Stimulated activated CD4-positive, alpha-beta T cell treated with anti-CD3 and anti-CD28 coated beads, Interleukin-15, amount 100 ng/mL, for 48 hours (primary cell): ENCODE data around the gene LRRC40.
A peak's percentile ranks its signal among the peaks of the same experiment; 100 is the strongest.
"Not testable (repeated sequence)": the region's sequence is repeated elsewhere in the genome, so short reads cannot be mapped to it uniquely, and the experiment has no call there.

Experiments used
- DNase-seq, 2 donors: peaks; one replicate each; pipeline ENCODE4 v3.0.0-alpha.2; 2020; ENCODE audit warnings: low read depth in 2 of 2

Gene LRRC40

DNA sequence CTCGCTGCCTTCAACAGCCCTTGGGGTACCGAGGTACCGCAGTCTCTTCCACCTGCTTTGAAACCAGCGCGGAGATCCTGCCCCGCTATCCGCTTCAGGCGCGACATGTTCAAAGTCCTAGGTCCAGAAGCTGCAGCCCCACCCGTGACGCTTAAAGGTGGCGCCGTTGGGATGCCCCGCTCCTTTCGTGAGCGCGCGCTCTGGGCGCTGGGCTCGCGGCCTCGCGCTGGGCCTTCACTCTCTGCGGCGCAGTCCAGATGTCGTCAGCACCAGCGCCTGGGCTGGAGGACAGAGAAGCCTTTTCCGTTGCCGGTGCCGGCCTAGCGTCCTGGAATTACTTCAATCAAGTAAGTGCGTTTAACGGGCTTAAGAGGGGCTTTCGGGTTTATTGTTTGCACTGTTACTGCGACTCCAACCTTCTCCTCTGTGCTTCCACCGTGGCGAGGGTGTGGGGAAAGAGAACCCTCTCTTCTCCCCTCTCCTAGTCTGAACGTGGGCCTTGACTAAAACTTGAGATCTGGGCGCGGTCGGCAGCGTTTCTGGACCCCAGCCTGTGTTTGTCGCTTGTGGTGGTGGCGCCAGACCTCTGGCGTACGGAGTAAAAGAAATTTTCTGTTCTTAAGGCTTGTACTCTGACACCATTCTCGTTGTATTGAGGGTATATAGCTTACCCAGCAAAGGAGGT lies at the start of gene LRRC40:
Gene LRRC40 (minus strand): TSS at position 146 of the 685 bp plus-strand sequence. CDS start 39 bp downstream, at position 107.
- peak; percentile 89 to 94 for DNase-seq

DNA sequence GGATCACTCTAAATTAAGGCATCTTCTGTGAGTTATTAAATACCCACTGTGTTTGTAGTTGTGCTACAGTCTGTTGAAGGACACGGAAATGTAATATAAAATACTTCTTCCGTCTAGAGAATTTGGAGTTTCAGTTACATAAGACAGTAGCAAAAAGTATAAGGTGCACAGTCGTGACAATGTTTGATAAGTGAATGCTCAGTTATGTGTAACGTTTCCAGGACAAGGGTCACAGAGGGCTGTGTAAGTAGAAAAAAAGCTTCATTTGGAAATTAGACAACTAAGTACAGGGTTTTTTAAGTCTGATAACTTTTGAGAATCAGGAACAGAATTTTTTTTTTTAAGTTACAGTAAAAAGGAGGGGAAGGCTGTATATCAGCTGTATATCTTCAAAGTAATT lies 43.4 kb upstream of the LRRC40 start:
- DNase-seq: no peak

DNA sequence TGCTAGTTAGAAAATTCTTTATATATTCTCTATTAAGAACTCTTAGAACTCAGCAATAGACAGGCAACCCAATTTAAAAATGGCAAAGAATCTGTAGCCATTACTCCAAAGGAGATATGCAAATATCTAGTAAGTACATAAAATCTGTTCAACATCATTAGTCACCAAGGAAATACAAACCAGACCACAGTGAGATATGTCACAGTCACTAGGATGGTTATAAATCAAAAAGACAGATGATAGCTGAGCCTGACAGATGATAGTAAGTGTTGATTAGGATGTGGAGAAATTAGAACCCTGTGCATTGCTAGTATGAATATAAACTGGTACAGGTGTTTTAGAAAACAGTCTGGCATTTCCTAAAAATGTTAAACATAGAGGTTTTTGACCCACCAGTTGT lies 42.4 kb upstream of the LRRC40 start:
- no peak for DNase-seq

DNA sequence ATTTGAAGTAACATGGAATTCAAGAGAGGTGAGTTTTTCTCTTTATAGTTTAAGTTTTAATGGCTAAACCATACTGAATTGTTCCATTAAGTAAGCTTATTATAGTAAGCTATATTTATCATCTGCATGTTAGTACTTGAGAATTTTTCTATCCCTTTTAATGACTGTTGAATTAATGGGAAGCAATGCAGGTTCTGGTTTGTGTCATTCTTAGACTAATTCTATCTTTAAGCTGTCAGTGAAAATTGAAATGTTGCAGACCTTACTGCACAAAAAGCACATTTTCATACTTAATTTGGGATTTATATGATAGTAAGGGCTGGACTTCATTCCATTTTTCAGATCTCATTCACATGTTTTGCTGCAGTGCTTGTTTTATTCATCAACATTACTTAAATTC lies 41.7 kb upstream of the LRRC40 start:
- DNase-seq: no peak

DNA sequence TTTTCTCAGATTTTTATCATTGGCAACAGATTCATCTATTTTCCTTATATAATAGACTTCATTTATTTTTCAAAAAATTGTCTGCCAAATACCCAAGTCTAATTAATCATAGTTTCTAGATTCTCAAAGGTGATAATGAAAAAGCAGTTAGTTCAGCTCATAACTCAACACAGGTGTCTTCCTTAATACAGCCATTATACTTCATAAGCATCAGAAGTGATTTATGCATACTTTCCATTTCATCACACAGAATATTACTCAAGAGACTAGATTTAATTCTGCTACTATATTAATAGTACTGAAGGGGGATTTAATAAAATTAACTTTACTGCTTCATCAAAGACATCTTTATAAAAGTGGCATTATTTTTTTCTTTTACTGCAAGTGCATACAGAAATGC lies 34.6 kb upstream of the LRRC40 start:
- no peak for DNase-seq

DNA sequence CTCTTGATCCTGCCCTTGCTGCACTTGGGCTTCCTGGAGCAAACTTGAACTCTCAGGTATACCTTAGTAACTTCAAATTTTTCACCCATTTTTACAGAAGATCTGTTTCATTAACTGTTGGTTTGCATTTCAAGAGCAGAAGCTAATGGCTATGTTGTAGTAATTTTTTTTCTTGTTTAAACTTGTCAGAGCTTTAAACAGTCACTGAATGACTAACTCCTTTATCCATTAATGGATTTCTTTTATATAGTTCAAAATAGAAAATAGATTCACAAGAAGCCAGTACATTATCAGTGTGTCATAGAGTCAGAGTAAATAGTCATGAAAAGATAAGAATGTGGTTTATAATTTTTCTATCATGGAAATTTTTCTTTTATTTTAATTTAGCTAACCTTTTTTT lies 29.4 kb upstream of the LRRC40 start:
- no peak for DNase-seq

DNA sequence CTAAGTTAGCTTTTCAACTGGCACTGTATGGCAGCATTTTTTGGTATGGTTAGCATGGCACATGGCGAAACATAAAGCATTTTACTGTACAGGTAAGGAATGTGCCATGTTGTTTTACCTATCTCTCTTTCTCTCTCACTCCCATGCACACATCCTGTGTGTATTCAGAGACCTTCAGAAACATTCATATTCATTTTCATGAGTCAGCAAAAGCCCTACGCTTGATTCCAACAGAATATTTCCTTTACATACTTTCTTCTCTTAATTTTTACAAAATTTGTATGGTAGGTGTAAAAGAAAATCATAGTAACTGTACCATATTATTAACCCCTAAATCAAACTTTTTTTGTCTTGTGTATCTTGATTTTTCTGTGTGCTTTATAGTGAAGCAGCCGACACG lies 26.1 kb upstream of the LRRC40 start:
- DNase-seq: no peak

DNA sequence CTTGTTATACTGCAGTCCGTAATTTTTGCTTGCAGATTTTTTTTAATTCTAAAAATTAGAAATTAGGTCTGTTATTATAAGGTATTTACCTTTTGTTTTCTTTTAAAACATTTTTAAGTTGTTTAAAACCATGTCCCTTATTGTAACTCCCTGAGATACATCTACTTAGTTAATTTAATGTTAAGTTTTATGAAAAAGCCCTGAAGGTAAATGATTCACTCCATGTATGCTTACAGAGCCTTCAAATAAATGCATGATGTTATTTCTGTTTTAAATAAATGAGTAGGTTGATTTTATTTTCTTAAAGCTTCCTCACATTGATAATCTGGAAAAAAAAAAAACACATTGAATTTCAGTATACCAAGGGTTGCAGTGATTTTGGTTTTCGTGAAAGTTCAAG lies 23.3 kb upstream of the LRRC40 start:
- no peak for DNase-seq

DNA sequence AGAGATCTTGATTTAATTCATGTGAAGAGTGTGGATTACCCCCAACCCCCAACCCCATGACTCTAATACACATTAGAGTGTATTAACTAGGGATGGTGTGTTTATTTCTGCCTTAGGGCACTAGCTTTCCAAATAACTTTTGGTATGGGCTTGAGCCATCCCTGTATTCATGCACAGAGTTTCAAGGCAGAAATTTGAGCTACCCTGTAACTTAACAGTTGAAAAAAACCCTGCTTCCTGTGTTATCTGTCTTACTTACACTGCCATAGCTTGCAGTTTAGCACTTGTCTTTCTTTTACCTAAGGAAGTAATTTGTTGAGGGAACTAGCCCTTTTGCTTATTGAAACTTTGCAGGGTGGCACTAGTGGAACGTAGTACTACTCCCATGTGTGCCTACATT lies 22.1 kb upstream of the LRRC40 start:
- DNase-seq: no peak

DNA sequence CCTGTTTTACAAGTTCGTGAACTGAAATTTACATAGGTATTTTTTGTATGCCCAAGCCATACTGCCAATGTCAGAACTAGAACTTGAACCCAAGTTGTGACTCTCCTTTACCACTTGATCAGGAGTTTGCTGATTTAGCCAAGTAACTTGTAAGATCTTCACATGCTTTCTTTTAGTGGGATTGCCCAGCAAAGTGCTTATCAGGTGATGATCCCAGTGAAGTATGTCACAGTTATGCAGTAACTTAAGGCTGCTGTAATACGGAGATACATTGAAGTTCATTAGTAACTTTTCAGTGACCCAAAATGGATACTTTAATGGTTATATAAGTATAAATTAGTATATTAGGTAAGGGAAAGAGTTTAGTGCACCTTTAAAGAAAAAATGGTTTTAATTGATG lies 19.6 kb upstream of the LRRC40 start:
- DNase-seq: no peak

DNA sequence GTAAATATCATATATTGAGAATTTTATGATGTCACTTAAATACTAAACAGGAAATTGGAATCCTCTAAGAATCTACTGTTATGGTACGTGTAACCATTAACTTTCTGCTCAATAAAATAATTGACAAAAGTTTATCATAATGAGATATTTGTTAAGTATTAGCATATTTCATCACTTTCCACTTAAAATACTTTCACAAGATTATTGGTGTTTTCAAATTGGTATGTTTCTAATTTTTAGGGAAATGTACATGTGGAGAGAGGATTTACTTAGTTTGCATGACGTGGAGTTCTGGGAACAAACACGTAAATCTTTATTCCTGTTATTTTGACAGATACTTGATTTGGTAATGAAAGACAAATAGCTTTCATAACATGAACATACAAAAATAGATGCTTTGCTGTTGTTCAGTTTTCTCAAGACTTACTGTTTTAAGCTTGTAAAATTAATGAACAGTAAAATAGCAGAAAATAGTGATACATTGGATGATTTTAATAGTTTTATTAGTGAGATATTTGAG lies 17.4 kb upstream of the LRRC40 start:
- no peak for DNase-seq

DNA sequence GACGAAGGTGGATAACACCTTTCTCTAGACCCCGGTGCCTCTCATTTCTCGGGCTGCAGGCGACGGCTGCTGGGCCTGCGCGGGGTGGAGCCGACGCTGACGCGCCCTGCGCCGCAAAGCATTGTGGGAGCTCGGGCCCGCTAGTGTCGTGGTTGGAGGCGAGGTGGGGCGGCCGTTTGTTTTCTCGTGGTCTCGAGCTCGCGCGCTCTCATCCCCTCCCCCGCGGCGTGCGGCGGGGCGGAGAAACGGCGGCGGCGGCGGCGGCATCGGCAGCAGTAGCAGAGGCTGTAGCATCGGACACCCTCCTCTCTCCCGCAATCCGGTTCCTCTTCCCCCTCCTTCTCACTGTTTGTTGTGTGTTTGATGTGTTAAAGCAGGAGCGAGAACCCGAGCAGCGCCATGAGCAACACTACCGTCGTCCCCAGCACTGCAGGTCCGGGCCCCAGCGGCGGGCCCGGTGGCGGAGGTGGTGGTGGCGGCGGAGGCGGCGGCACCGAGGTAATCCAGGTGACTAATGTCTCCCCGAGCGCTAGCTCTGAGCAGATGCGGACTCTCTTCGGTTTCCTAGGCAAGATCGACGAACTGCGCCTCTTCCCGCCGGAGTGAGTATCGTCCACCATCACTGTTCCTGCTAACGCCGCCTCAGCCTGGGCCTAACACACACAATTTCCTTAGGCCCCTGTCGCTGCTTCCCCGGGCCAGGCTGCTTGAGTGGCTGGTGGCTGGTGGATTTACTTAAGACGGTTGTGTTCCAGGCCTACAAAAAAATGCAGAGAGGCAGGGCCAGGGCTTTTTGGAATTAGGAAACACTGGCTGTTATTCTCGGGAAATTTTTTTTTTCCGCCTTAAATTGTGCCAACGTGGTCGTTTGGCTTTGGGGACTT lies 16.1 kb upstream of the LRRC40 start, which contains the start of gene SRSF11:
Gene SRSF11 (plus strand): TSS at position 143 of the 884 bp plus-strand sequence. CDS start 257 bp downstream, at position 400.
- DNase-seq: peak; percentile 92 to 95

DNA sequence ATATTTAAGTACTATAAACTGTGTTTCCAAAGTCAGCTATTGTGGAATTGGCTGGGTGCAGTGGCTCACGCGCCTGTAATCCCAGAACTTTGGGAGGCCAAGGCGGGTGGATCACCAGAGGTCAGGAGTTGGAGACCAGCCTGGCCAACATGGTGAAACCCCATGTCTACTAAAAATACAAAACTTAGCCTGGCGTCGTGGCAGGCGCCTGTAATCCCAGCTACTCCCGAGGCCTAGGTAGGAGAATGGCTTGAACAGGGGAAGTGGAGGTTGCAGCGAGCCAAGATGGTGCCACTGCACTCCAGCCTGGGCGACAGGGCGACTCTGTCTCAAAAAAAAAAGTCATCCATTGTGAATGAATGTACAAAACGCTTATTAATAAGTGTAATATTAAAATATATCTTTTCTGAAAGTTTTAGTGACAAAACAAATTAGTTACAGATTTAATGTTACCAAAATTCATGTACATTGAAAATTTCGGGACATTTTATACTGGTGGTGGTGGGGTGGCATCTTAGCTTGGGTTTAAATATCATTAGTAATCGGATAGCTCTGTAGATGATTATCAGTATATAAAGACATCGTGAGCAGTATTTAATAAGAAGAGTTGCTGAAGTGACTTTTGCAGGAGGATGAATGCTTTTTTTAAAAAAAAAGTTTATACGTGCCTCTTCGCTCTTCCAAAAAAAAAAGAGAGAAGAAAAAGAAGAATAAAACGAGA lies 15.3 kb upstream of the LRRC40 start:
- no peak for DNase-seq

DNA sequence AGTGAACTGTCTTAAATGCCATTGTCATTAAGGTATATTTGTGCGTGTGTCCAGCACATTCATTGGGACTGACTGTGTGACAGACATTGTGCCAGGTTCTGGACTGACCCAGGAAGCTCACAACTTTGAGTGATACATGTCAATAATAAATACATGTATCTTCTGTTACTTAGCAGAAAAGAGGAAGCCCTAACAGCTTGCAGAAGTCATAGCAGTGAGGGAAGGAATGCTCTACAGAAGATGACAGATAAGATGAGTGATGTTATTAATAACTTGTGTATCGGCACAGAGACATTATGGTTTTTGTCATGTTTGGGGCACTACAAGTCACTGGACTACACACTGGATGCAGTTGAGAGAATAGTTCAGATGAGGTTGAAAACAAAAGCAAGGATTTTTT lies 14.6 kb upstream of the LRRC40 start:
- DNase-seq: no peak

DNA sequence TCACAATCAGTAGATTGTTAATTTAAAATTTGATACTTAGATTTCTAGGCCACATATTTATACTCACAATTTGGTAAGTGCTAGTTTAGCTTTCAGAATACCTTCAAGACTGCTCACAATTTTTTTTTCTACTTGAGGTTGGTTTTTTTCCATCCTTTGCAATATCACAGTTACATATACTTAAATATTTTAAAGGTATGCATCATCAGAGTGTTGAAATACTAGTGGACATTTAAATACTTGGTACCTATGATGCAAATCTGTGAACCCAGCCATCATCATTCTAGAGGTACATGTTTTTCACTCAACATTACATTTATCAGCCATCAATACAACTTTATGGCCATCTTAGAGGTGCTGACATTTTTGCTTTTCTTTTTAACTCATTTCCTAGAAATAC lies 6.2 kb upstream of the LRRC40 start:
- DNase-seq: no peak

DNA sequence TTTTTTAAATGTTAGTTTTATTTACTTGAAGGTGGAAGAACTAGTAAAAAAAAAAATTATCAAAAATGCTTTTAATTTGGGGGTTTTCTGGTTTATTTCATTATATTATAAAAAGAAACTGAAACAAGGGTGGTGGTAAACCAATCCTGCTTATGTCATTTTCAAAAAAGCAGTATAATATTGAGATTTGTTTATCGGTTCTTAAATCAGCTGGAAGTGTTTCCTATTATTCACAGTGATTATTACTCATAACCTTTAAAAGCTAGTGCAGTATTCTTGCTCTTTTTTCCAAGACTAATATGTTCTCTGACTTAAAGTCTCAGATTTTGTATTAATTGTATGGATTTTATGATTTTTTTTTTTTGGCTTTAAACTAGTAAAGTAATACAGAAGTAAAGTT lies 5.4 kb upstream of the LRRC40 start:
- no peak for DNase-seq

DNA sequence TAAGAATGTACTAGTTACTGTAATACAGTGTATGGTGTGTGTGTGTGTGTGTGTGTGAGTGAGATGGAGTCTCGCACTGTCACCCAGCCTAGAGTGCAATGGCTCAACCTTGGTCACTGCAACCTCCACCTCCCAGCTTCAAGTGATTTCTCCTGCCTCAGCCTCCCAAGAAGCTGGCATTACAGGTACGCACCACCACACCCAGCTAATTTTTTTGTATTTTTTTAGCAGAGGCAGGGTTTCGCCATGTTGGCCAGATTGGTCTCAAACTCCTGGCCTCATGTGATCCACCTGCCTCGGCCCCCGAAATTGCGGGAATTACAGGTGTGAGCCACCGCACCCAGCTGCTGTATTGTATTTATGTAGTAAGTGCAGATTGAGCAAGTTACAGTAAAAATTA lies 2.9 kb upstream of the LRRC40 start:
- DNase-seq: no peak

DNA sequence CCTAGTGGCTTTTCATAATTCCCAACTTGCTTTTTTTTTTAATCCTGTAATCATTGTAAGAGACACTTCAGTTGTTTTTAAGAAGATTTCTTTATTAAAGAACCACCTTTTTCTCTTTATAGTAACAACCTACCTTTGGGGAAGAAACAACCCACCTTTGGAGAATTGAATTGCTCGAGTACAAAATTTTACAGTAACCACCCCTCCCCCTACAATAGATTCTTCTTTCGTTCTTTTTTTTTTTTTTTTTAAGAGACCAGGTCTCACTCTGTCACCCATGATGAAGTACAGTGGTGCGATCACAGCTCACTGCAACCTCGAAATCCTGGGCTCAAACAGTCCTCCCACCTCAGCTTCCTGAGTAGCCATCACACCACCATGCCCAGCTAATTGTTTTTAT lies 2.1 kb upstream of the LRRC40 start:
- DNase-seq: no peak

DNA sequence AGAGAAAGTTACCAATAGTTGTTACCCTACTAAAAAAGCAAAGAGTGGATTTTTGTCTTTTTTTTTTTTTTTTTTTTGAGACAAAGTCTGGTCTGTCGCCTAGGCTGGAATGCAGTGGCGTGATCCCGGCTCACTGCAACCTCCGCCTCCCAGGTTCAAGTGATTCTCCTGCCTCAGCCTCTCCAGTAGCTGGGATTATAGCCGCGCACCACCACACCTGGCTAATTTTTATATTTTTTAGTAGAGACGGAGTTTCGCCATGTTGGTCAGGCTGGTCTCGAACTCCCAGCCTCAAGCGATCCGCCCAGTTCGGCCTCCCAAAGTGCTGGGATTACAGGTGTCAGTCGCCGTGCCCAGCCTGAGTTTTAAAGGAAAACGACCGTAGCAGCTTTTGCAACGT lies 1.5 kb upstream of the LRRC40 start:
- not testable (repeated sequence) for DNase-seq

DNA sequence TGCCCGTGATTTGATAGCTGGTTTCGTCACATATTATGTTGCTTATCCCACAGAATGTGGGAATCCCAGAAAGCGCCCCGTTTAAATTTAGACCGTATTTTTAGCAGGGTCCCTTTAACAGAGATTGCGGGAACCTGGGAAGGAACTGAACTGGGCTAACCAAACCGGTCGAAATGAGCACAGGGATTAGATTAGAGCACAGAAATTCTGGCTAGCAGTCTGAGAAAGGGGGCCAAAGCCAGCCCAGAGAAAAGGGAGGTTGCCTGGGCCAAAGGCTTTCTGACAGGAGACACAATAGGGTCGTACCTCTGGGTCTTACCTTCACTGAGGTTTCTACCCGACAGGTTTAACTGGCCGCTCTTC lies 327 bp downstream of the LRRC40 start:
- no peak for DNase-seq

DNA sequence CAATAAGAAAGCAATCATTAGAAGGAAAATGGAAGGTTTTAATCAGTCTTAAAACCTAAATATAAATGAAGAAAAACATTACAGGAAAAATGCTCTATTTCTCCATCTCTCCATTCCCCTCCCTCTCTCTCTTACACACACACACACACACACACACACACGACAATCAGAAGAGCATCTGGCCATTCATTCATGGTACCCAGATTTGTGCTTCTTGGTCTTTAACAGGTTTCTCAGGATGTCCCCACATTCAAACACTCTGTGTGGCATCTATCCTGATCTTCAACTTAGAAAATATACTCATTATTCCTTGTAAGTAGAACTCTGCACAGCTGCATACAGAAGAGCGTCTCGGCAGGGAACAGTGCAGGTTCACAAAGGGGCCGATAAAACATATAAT lies 779 bp downstream of the LRRC40 start:
- DNase-seq: no peak

DNA sequence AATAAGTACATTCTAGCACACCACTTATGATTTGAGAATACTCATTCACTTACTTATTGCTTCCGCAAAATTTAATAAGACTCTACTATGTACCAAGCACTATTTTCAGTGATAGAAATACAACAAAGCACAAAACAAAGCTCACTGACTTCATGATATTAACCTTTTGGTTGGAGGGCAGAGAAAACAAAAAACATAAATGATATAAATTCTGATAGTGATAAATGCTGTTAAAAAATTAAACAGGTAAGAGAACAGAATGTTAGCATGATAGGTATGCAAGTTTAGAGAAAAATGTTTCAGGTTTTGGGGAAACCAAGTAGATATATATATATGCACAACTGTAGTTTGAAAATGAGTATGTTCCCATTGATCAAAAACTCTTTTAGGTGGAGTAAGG lies 1.2 kb downstream of the LRRC40 start:
- DNase-seq: no peak
